ENCODE measurements around the gene MEG3. TPM values are rescaled to one million over a fixed set of nuclear protein-coding genes. Genes with fewer than 3 reads are reported as not detected.
A peak's percentile ranks its signal among the peaks of the same experiment; 100 is the strongest.

Gene MEG3
- total RNA-seq, 1 donor from 2014 or later: not detected

GRCh38 chr14:100846309-100846859, 20.5 kb downstream of the MEG3 start:
- no peak overlapping the region for H3K4me3 Mint-ChIP-seq
- H3K36me3 Mint-ChIP-seq (ENCODE audit: low read depth): no peaks in the 10 kb centered on the region
- H3K27me3 Mint-ChIP-seq: no peaks in the 10 kb centered on the region
- no peak for DNase-seq
- H3K9me3 Mint-ChIP-seq: no peaks in the 10 kb centered on the region
- no peak overlapping the region for H3K27ac Mint-ChIP-seq
- intact Hi-C loops (cut with micrococcal nuclease): no loop called here
- peaks cover 4% of the 10 kb centered on the region for H3K4me1 Mint-ChIP-seq

- Mint-ChIP-seq H3K4me1 (peaks cover 6% of the 10 kb centered on the region), H3K9me3 (no peaks in the 10 kb centered on the region)
- intact Hi-C loops (cut with micrococcal nuclease): no loop called here
Observed at GRCh38 chr14:100849115-100849781, 23.3 kb downstream of the MEG3 start.

GRCh38 chr14:100850841-100851585, 25.1 kb downstream of the MEG3 start:
- intact Hi-C loops (cut with micrococcal nuclease): loop anchor here (5.0 kb wide), 1 partner anchor 381 kb away; no protein-coding TSS in a partner anchor
- H3K9me3 Mint-ChIP-seq: no peaks in the 10 kb centered on the region
- peaks cover 6% of the 10 kb centered on the region for H3K4me1 Mint-ChIP-seq
- H3K27me3 Mint-ChIP-seq: no peaks in the 10 kb centered on the region
- no peak overlapping the region for H3K4me3 Mint-ChIP-seq
- H3K27ac Mint-ChIP-seq: no peak overlapping the region
- H3K36me3 Mint-ChIP-seq (ENCODE audit: low read depth): no peaks in the 10 kb centered on the region
- DNase-seq: peak; percentile 93

More at GRCh38 chr14:100849115-100849781, 23.3 kb downstream of the MEG3 start:
- Mint-ChIP-seq H3K27me3 (no peaks in the 10 kb centered on the region), H3K27ac (no peak overlapping the region), H3K4me3 (no peak overlapping the region), H3K36me3 (ENCODE audit: low read depth) (no peaks in the 10 kb centered on the region)
- peak; percentile 64 for DNase-seq

DNA sequence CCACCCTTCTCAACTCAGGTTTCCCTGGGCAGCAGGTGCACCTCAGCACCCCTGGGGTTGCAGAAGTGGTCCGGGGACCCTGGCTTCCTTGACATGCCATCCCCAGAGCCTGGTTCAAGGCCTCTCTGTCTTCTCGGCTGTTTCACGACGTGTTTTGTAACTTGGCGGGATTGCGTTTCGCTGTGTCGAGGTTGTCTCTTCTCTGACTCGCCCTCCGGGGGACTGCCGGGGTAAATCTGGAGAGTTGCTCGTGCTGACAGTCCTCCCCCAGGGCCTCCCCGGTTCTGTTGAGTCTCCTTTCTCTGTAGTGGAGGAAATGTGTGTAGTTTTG, 25.6 kb downstream of the MEG3 start:
- Mint-ChIP-seq H3K27me3 (peaks cover 2% of the 10 kb centered on the region), H3K36me3 (ENCODE audit: low read depth) (no peaks in the 10 kb centered on the region)
- intact Hi-C loops (cut with micrococcal nuclease): loop anchor here (5.0 kb wide), 1 partner anchor 381 kb away; no protein-coding TSS in a partner anchor

GRCh38 chr14:100851946-100852620, 26.2 kb downstream of the MEG3 start:
- DNase-seq: no peak
- Mint-ChIP-seq H3K4me3 (no peak overlapping the region), H3K27me3 (peaks cover 2% of the 10 kb centered on the region), H3K4me1 (peaks cover 6% of the 10 kb centered on the region), H3K9me3 (no peaks in the 10 kb centered on the region), H3K36me3 (ENCODE audit: low read depth) (no peaks in the 10 kb centered on the region), H3K27ac (no peak overlapping the region)
- intact Hi-C loops (cut with micrococcal nuclease): loop anchor here (5.0 kb wide), 1 partner anchor 380 kb away; no protein-coding TSS in a partner anchor

More for the DNA sequence above, 25.6 kb downstream of the MEG3 start:
- no peak for DNase-seq
- H3K4me1 Mint-ChIP-seq: peaks cover 6% of the 10 kb centered on the region
- no peaks in the 10 kb centered on the region for H3K9me3 Mint-ChIP-seq
- no peak overlapping the region for H3K4me3 Mint-ChIP-seq
- no peak overlapping the region for H3K27ac Mint-ChIP-seq

- no peaks in the 10 kb centered on the region for H3K36me3 Mint-ChIP-seq (ENCODE audit: low read depth)
- no peaks in the 10 kb centered on the region for H3K9me3 Mint-ChIP-seq
- no peak for DNase-seq
- H3K27me3 Mint-ChIP-seq: peaks cover 2% of the 10 kb centered on the region
- intact Hi-C loops (cut with micrococcal nuclease): loop anchor here (5.0 kb wide), 1 partner anchor 378 kb away; no protein-coding TSS in a partner anchor
- peaks cover 6% of the 10 kb centered on the region for H3K4me1 Mint-ChIP-seq
- no peak overlapping the region for H3K27ac Mint-ChIP-seq
- H3K4me3 Mint-ChIP-seq: no peak overlapping the region
Observed at GRCh38 chr14:100854435-100854834, 28.5 kb downstream of the MEG3 start.

- peaks cover 2% of the 10 kb centered on the region for H3K27me3 Mint-ChIP-seq
- H3K36me3 Mint-ChIP-seq (ENCODE audit: low read depth): no peaks in the 10 kb centered on the region
- H3K4me3 Mint-ChIP-seq: no peak overlapping the region
- no peak overlapping the region for H3K27ac Mint-ChIP-seq
- H3K4me1 Mint-ChIP-seq: peaks cover 6% of the 10 kb centered on the region
- intact Hi-C loops (cut with micrococcal nuclease): no loop called here
- no peaks in the 10 kb centered on the region for H3K9me3 Mint-ChIP-seq
- no peak for DNase-seq
Observed at GRCh38 chr14:100855256-100855930, 29.5 kb downstream of the MEG3 start.

DNA sequence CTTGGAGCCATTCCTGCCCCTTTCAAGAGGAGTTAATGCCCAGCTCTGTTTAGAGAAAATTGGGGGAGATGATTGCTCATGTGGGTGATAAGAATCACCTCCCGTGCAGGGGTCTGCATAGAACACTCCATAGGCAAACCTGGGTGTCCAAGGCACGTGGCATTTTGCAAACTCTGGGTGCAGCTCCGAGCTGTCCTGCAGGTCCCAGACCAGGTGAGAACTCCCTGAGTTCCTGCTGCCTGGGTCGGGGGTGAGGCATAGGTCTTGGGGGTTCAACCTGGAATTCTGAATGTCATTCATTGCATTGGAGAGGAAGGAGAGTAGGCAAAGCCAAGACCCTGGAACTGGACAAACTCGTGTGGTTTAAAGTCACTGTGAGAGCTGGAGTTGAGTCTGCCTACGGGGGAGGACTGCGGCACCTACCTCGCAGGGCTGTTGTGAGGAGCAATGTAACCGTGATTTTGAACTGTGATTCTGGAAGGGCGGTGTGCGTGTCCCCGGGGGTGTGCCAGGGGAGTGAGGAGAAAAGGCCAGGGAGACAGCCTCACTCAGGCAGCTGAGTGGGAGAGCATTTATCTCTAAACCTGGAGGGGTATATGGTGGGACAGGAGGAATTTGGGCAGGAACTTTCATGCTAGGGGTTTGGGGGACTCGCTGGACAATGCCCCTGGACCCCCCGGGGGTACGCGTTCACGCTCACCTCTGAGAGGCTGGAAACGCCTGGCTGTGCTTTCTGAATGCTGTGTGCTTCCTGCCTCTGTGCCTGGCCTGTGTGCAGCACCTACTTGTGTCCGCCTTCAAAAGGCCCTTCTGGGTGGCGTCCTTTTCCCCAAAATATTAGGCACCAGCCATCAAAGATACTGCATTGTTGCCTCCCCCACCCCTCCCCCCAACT, 30.4 kb downstream of the MEG3 start:
- H3K4me3 Mint-ChIP-seq: no peak overlapping the region
- intact Hi-C loops (cut with micrococcal nuclease): no loop called here
- no peaks in the 10 kb centered on the region for H3K36me3 Mint-ChIP-seq (ENCODE audit: low read depth)
- peaks cover 2% of the 10 kb centered on the region for H3K27me3 Mint-ChIP-seq
- H3K9me3 Mint-ChIP-seq: no peaks in the 10 kb centered on the region
- peaks cover 3% of the 10 kb centered on the region for H3K4me1 Mint-ChIP-seq
- no peak overlapping the region for H3K27ac Mint-ChIP-seq
- DNase-seq: no peak

GRCh38 chr14:100857233-100857922, 31.5 kb downstream of the MEG3 start:
- intact Hi-C loops (cut with micrococcal nuclease): no loop called here
- no peak overlapping the region for H3K27ac Mint-ChIP-seq
- no peaks in the 10 kb centered on the region for H3K4me1 Mint-ChIP-seq

DNA sequence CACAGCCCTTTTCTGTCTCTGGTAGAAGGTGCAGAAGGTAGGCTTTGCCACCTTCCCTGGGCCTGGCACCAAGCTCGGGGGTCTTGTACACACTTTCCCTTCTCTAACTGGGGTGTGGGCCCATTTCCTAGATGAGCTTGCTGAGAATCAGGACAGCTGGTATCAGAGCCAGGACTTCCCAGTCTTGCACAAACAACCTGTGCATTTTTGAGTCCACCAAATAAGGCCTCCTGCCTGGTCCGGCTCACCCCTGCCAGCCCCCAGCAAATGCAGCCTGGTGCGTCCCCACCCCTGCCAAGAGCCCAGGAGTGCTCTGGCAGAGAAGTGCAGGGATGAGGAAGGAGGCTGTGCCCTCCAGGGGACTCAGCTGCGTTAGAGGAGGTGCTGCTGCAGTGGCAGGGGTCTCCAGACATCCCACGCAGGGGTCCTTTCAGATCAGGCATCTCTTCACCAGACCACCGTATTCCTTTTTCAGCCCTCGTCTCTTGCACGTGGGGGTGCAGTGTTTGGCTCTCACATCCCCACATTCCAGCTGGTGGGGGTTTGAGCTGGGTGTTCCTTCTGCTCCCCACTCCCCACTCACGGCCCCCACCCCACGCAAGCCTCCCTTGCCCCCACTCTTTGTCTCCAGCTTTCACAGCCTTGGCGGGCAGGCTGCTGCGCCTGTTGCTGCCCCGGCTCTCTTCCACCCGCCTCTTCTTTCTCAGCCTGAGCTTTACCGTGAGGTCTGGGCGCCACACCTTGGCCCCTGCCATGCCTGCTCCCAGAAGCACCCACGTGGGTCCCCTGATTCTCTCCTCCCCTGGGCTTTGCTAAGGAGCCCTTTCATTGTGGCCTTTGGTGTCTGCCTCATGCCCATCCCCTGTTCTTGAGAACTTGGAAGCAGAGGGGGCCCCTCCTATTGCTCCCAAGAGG, 32.3 kb downstream of the MEG3 start:
- no peak for DNase-seq
- Mint-ChIP-seq H3K4me3 (no peak overlapping the region), H3K27me3 (peaks cover 2% of the 10 kb centered on the region), H3K27ac (no peak overlapping the region), H3K9me3 (no peaks in the 10 kb centered on the region), H3K4me1 (no peaks in the 10 kb centered on the region), H3K36me3 (ENCODE audit: low read depth) (no peaks in the 10 kb centered on the region)
- intact Hi-C loops (cut with micrococcal nuclease): no loop called here

More at GRCh38 chr14:100857233-100857922, 31.5 kb downstream of the MEG3 start:
- Mint-ChIP-seq H3K36me3 (ENCODE audit: low read depth) (no peaks in the 10 kb centered on the region), H3K4me3 (no peak overlapping the region), H3K27me3 (peaks cover 2% of the 10 kb centered on the region), H3K9me3 (no peaks in the 10 kb centered on the region)
- DNase-seq: no peak

DNA sequence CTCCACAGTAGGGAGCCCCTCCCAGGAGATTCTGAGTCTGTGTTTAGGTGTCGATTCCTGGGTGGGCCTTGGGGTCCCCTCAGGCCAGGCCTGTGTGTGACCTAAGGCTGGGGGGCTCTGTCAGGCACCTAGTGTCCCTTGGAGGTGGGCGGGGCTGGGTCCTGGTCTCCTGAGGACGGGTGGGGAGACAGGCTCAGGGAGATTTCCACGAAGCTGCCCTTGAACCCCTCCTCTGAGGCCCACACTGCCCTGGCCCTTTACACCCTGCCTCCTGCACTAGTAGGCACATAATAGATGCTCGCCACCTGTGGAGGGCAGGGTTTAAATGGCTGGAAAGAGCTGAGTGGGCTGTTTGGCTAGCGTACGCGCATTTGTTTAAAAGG, 32.9 kb downstream of the MEG3 start:
- Mint-ChIP-seq H3K27me3 (peaks cover 2% of the 10 kb centered on the region), H3K9me3 (no peaks in the 10 kb centered on the region), H3K4me3 (no peak overlapping the region), H3K27ac (no peak overlapping the region), H3K36me3 (ENCODE audit: low read depth) (no peaks in the 10 kb centered on the region), H3K4me1 (no peaks in the 10 kb centered on the region)
- DNase-seq: no peak
- intact Hi-C loops (cut with micrococcal nuclease): no loop called here
